ENCODE data around the gene FAM193A.

DNA sequence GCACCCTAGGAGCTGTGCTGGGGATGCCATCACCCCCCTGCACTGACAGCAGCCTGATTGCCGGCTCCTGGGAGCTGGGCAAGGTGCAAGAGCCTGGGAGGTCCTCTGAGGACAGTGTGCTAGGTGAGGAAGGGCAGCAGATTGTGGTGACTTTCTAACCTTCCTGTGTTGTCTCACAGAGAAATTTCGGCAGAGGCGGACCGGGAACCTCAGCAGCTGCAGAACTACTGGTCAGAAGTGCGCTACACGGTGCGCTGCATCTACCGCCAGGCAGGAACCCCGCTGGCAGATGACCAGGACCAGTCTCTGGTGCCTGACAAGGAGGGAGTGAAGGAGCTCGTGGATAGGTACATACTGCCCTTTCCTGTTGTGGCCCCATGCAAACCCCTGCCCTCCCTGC lies 89.8 kb downstream of the FAM193A start:
- TF ChIP-seq CTCF (IDR thresholded peaks at IDR 0.05; ENCODE audit: low read depth, low read length) (no peak), EZH2phosphoT487 (IDR thresholded peaks at IDR 0.05; ENCODE audit: low read depth) (no peak)

Measured in OCI-LY3 (cell line).